Neuron (in vitro differentiated cells): Measurements from ENCODE around the gene BICC1.

Experiments
- H2AFZ ChIP-seq: one replicate; pipeline ENCODE4 v1.6.1; 2013; ENCODE audit warnings: low read depth, mild to moderate bottlenecking, inconsistent platforms, low read length, moderate library complexity
- H3K27me3 ChIP-seq: one replicate; pipeline ENCODE4 v1.6.1; 2013; ENCODE audit warnings: low read length; ENCODE audit not compliant: insufficient read depth
- H3K36me3 ChIP-seq: one replicate; pipeline ENCODE4 v1.6.1; 2013; ENCODE audit warnings: low read length; ENCODE audit not compliant: insufficient read depth
- H3K4me1 ChIP-seq: one replicate; pipeline ENCODE4 v1.6.1; 2013; ENCODE audit warnings: low read length; ENCODE audit not compliant: insufficient read depth
- H3K4me3 ChIP-seq: 2 replicates; pipeline ENCODE4 v1.5.1; 2013; ENCODE audit warnings: mild to moderate bottlenecking, low read length, moderate library complexity
- H3K9me3 ChIP-seq: one replicate; pipeline ENCODE4 v1.6.1; 2013; ENCODE audit warnings: low read length

BICC1 gene

GRCh38 chr10:58608826-58609531, 96.3 kb downstream of the BICC1 start:
- Histone ChIP-seq H3K9me3 (no peaks in the 10 kb centered on the region), H3K4me1 (no peaks in the 10 kb centered on the region), H3K4me3 (no peak overlapping the region), H3K36me3 (no peaks in the 10 kb centered on the region), H2AFZ (no peak overlapping the region), H3K27me3 (no peaks in the 10 kb centered on the region)

- Histone ChIP-seq H3K36me3 (no peaks in the 10 kb centered on the region), H2AFZ (no peak overlapping the region)
These were observed 97.0 kb downstream of the BICC1 start for GRCh38 chr10:58609532-58610150.

GRCh38 chr10:58615237-58615935, 102.7 kb downstream of the BICC1 start:
- no peaks in the 10 kb centered on the region for H3K4me1 ChIP-seq
- H3K36me3 ChIP-seq = no peaks in the 10 kb centered on the region
- H3K27me3 ChIP-seq = no peaks in the 10 kb centered on the region
- no peak overlapping the region for H3K4me3 ChIP-seq
- H3K9me3 ChIP-seq = no peaks in the 10 kb centered on the region
- no peak overlapping the region for H2AFZ ChIP-seq

More at GRCh38 chr10:58609532-58610150, 97.0 kb downstream of the BICC1 start:
- no peaks in the 10 kb centered on the region for H3K9me3 ChIP-seq
- no peak overlapping the region for H3K4me3 ChIP-seq
- no peaks in the 10 kb centered on the region for H3K4me1 ChIP-seq
- no peaks in the 10 kb centered on the region for H3K27me3 ChIP-seq

GRCh38 chr10:58618158-58618676, 105.5 kb downstream of the BICC1 start:
- no peaks in the 10 kb centered on the region for H3K27me3 ChIP-seq
- no peak overlapping the region for H2AFZ ChIP-seq
- no peaks in the 10 kb centered on the region for H3K4me1 ChIP-seq
- H3K36me3 ChIP-seq = no peaks in the 10 kb centered on the region
- H3K4me3 ChIP-seq = no peak overlapping the region
- no peaks in the 10 kb centered on the region for H3K9me3 ChIP-seq

- no peaks in the 10 kb centered on the region for H3K27me3 ChIP-seq
- no peaks in the 10 kb centered on the region for H3K9me3 ChIP-seq
- no peaks in the 10 kb centered on the region for H3K36me3 ChIP-seq
- H2AFZ ChIP-seq = no peak overlapping the region
- H3K4me1 ChIP-seq = no peaks in the 10 kb centered on the region
- H3K4me3 ChIP-seq = no peak overlapping the region
These were observed 108.9 kb downstream of the BICC1 start for GRCh38 chr10:58621379-58622077.

- H3K27me3 ChIP-seq = no peaks in the 10 kb centered on the region
- no peak overlapping the region for H2AFZ ChIP-seq
- no peaks in the 10 kb centered on the region for H3K9me3 ChIP-seq
- H3K4me1 ChIP-seq = no peaks in the 10 kb centered on the region
- no peaks in the 10 kb centered on the region for H3K36me3 ChIP-seq
- no peak overlapping the region for H3K4me3 ChIP-seq
These were observed 109.6 kb downstream of the BICC1 start for GRCh38 chr10:58622246-58622645.

GRCh38 chr10:58625070-58625469, 112.4 kb downstream of the BICC1 start:
- H2AFZ ChIP-seq = no peak overlapping the region

GRCh38 chr10:58627392-58627791, 114.7 kb downstream of the BICC1 start:
- H3K36me3 ChIP-seq = no peaks in the 10 kb centered on the region
- H2AFZ ChIP-seq = no peak overlapping the region
- H3K9me3 ChIP-seq = no peaks in the 10 kb centered on the region
- H3K4me1 ChIP-seq = no peaks in the 10 kb centered on the region
- H3K4me3 ChIP-seq = no peak overlapping the region
- H3K27me3 ChIP-seq = no peaks in the 10 kb centered on the region

More at GRCh38 chr10:58625070-58625469, 112.4 kb downstream of the BICC1 start:
- Histone ChIP-seq H3K4me1 (no peaks in the 10 kb centered on the region), H3K27me3 (no peaks in the 10 kb centered on the region), H3K9me3 (no peaks in the 10 kb centered on the region), H3K4me3 (no peak overlapping the region), H3K36me3 (no peaks in the 10 kb centered on the region)

GRCh38 chr10:58631715-58632114, 119.0 kb downstream of the BICC1 start:
- H3K36me3 ChIP-seq = no peaks in the 10 kb centered on the region
- H2AFZ ChIP-seq = no peak overlapping the region
- no peaks in the 10 kb centered on the region for H3K4me1 ChIP-seq
- H3K9me3 ChIP-seq = no peaks in the 10 kb centered on the region
- no peak overlapping the region for H3K4me3 ChIP-seq
- no peaks in the 10 kb centered on the region for H3K27me3 ChIP-seq

GRCh38 chr10:58632216-58632615, 119.5 kb downstream of the BICC1 start:
- no peak overlapping the region for H2AFZ ChIP-seq
- H3K4me1 ChIP-seq = no peaks in the 10 kb centered on the region
- no peaks in the 10 kb centered on the region for H3K27me3 ChIP-seq
- H3K9me3 ChIP-seq = no peaks in the 10 kb centered on the region
- no peak overlapping the region for H3K4me3 ChIP-seq
- no peaks in the 10 kb centered on the region for H3K36me3 ChIP-seq

GRCh38 chr10:58637352-58637751, 124.7 kb downstream of the BICC1 start:
- Histone ChIP-seq H3K4me1 (peaks cover 11% of the 10 kb centered on the region), H3K27me3 (no peaks in the 10 kb centered on the region), H3K4me3 (no peak overlapping the region), H3K36me3 (no peaks in the 10 kb centered on the region), H2AFZ (no peak overlapping the region), H3K9me3 (no peaks in the 10 kb centered on the region)

GRCh38 chr10:58638388-58638787, 125.7 kb downstream of the BICC1 start:
- Histone ChIP-seq H3K4me1 (peaks cover 11% of the 10 kb centered on the region), H3K36me3 (no peaks in the 10 kb centered on the region), H3K9me3 (no peaks in the 10 kb centered on the region), H2AFZ (no peak overlapping the region), H3K27me3 (no peaks in the 10 kb centered on the region), H3K4me3 (no peak overlapping the region)

- Histone ChIP-seq H3K9me3 (no peaks in the 10 kb centered on the region), H3K4me3 (no peak overlapping the region), H3K36me3 (no peaks in the 10 kb centered on the region), H3K4me1 (peaks cover 11% of the 10 kb centered on the region), H3K27me3 (no peaks in the 10 kb centered on the region), H2AFZ (no peak overlapping the region)
These were observed 128.4 kb downstream of the BICC1 start for GRCh38 chr10:58641095-58641531.
